Left hindlimb (tissue), 1 donor: ENCODE data around the gene SGMS1.

Experiments used
- DNase-seq: peaks from one replicate; pipeline ENCODE4 v3.0.0-alpha.2; 2018

The SGMS1 gene

GRCh38 chr10:50318129-50318528 is 305.6 kb downstream of the SGMS1 start:
- no peak for DNase-seq

DNA sequence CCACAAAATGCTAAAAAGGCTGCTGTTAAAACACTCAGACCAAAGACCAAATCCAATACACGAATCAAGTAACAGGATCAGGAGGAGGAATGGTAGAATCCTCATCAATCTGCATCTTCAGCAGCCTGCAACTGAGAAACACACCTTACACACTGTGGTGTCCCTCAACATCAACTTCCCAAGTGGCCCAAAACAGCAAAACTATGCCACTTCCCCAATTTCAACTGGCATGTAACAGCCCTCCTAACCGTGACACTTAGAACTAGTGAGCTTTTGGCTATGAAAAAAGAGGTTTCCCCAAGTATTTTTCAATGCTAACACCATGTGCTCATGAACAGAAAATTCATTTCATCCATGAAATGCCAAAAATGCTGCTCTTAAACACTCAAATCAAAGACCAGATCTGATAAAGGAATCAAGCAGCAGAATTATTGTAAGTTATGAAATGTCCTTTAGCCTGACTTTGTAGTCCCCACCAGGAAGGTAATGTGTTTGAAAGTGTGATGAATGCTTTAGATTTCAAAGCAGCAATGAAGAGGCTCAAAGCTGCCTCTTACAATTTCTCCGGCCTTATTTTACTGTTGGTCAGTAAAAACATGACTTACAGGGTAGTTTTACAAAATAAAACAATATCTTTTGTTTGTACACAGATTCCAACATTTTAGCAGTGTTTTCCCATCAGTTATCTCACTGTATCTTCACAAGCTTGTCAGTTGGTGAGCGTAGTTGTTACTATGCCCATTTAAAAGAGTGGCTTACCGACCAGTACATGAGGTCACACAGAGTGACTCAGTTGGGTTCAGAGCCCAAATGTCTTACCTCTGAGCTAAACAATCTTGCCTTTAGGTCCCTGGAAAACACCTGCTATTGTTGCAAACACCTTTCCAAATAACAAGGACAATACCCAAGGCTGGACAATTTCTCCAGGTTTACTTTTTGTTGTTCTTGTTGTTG is 306.8 kb downstream of the SGMS1 start:
- DNase-seq = no peak

DNA sequence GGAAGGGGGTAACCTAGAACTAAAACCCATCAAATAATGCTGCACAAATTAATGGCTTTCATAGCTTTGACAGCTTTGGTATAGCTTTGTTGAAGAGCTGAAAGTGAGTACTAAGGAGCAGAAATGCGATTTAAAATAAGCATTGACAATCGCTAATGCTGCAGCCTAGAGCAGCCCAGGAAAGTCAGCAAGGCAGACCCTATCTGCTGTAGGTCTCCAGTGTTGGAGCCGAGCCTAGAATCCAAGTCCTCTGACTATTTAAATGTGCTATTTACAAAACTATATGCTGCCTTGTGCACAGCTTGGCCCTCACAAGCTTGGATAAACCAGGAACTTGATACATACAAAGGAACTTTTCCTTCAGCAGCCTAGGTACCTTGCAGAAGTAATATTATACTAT is 307.6 kb downstream of the SGMS1 start:
- no peak for DNase-seq

- DNase-seq = no peak
Measured at GRCh38 chr10:50315424-50315823, 308.3 kb downstream of the SGMS1 start.

- no peak for DNase-seq
Measured at GRCh38 chr10:50314169-50315071, 309.3 kb downstream of the SGMS1 start.

GRCh38 chr10:50312464-50313437 is 311.0 kb downstream of the SGMS1 start:
- DNase-seq = no peak

- DNase-seq = no peak
Measured at GRCh38 chr10:50310560-50311174, 313.1 kb downstream of the SGMS1 start.

DNA sequence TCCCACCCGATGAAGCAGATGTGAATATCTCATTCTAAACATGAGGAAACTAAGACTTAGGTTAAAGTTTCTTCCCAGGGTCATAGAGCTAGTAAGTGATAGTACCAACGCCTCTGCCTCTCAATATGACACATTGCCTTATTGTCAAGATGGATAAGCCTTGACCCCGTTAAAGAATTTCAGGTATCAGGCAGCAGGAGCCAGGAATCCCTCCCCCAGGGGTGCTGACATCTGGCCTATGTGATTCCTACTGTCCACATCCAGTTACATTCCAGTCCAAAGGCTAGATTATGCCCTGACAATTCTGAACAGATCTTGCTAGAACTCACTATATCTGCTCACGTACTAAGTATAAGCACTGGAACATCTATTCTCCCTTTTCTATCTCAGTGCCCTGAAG is 314.4 kb downstream of the SGMS1 start:
- DNase-seq = no peak

- no peak for DNase-seq
Measured at GRCh38 chr10:50304660-50305059, 319.1 kb downstream of the SGMS1 start.

DNA sequence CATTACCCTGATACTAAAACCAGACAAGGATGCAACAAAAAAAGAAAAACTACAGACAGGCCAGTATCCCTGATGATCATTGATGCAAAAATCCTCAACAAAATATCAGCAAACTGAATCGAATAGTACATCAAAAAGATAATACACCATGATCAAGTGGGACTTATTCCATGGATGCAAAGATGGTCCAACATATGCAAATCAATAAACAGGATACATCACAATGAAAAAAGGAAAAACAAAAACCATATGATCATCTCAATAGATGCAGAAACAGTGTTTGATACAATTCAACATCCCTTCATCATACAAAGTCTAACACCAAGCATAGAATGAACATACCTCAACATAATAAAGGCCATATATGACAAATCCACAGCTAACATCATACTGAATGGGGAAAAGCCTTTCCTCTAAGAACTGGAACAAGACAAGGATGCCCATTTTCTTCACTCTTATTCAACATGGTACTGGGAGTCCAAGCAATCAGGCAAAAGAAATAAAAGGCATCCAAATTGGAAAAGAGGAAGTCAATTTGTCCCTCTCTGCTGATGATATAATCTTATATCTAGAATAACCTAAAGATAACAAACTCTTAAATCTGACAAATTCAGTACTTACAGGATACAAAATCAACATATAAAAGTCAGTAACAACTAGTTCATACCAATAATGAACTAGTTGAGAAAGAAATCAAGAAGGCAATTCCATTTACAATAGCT is 323.6 kb downstream of the SGMS1 start:
- no peak for DNase-seq

DNA sequence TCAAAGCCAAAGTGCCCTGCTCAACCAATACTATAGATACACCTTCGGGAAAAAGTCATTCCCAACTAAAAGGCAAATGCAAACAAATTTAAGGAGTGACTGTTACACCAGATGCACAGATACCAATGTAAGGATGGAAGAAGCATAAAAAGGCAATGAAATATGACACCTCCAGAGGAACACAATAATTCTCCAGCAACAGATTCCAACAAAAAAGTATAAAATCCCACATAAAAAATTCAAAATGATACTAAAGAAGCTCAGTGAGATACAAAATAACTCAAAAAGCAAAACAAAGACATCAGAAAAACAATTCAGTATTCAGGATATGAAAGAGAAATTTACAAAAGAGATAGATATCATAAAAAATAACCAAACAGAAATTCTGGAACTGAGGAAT is 328.4 kb downstream of the SGMS1 start:
- DNase-seq = no peak

- DNase-seq = no peak
Measured at GRCh38 chr10:50294582-50294981, 329.2 kb downstream of the SGMS1 start.

DNA sequence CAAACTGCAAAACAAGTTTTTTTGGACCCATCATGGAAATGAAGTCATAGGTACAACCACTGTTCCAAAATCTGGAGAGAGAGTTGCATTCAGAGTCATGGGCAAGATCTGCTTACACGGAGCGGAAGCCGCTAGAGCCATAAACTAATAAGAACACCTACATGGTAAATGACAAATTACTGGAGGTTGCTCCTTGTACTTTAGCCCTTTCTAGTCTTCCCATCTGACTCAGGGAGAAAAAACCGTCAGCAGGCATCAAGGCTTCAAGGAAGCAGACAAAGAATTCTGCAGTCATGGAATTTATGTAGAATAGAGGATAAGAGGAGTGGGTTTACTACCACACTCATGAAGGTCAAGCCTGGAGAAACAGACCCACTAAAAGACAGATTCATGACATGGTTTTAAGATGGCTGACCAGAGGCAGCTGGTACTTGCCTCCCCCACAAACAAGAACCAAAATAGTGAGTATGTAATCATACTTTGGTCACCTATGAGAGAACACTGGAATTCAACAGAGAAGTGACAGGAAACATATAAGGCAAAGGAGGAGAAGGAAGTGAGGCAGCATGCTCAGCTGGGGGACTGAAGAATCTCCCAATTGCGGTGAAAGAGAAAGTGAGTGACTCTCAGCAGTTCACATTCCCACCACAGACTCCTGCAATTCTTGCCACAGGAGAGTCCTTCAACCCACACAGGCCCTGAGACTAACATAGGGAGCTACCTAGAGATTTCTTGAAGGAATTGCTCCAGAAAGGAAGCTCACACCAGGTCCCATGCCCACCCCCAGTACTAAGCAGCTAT is 330.0 kb downstream of the SGMS1 start:
- DNase-seq = no peak

GRCh38 chr10:50291261-50291850 is 332.4 kb downstream of the SGMS1 start:
- DNase-seq = no peak

DNA sequence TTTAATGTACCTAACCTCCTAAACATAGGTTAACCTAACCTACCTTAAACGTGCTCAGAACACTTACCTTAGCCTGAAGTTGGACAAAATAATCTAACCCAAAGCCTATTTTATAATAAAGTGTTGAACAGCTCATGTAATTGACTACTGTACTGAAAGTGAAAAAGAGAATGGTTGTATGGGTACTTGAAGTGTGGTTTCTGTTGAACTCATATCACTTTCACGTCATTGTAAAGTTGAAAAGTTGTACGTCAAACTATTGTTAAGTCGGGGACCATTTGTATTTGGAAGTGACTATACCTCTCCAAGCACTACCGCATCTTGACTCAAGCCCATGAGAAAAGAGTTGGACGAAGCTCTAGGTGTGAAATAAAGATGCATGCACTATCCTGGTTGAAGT is 334.6 kb downstream of the SGMS1 start:
- DNase-seq = no peak

- no peak for DNase-seq
Measured at GRCh38 chr10:50286996-50287803, 336.6 kb downstream of the SGMS1 start.

DNA sequence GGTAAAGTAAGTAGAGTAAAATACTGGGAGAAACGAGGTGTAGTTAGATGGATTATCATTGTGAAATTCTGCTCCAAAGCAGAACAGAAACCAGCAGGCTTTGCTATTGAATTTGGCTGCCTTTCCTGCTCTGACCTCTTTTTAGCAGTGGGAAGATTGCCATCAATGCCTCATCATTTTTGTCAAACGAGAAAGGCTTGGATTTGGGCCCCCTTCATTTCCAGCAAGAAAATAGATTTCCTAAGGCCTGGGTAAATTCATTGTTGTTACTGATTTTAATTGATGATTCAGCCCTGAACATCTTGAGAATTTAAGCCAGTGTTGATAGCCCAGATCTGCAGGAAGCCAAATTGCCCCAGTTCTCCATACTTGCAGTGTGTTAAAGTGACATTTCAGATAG is 337.2 kb downstream of the SGMS1 start:
- DNase-seq = no peak

- DNase-seq = no peak
Measured at GRCh38 chr10:50281967-50282522, 341.7 kb downstream of the SGMS1 start.
